CD1c-positive myeloid dendritic cell (primary cell): ENCODE measurements around the gene MAPT.
"Not testable (repeated sequence)": the region's sequence is repeated elsewhere in the genome, so short reads cannot be mapped to it uniquely, and the experiment has no call there.

Experiments
- DNase-seq: peaks from one replicate; pipeline ENCODE4 v3.0.0-alpha.2; 2016; ENCODE audit errors: extremely low spot score

Gene MAPT

DNA sequence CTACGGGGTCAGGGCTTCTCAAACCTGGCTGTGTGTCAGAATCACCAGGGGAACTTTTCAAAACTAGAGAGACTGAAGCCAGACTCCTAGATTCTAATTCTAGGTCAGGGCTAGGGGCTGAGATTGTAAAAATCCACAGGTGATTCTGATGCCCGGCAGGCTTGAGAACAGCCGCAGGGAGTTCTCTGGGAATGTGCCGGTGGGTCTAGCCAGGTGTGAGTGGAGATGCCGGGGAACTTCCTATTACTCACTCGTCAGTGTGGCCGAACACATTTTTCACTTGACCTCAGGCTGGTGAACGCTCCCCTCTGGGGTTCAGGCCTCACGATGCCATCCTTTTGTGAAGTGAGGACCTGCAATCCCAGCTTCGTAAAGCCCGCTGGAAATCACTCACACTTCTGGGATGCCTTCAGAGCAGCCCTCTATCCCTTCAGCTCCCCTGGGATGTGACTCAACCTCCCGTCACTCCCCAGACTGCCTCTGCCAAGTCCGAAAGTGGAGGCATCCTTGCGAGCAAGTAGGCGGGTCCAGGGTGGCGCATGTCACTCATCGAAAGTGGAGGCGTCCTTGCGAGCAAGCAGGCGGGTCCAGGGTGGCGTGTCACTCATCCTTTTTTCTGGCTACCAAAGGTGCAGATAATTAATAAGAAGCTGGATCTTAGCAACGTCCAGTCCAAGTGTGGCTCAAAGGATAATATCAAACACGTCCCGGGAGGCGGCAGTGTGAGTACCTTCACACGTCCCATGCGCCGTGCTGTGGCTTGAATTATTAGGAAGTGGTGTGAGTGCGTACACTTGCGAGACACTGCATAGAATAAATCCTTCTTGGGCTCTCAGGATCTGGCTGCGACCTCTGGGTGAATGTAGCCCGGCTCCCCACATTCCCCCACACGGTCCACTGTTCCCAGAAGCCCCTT lies 115.6 kb downstream of the MAPT start:
- DNase-seq, result no peak

GRCh38 chr17:46010597-46011186 lies 116.3 kb downstream of the MAPT start:
- DNase-seq, result no peak

DNA sequence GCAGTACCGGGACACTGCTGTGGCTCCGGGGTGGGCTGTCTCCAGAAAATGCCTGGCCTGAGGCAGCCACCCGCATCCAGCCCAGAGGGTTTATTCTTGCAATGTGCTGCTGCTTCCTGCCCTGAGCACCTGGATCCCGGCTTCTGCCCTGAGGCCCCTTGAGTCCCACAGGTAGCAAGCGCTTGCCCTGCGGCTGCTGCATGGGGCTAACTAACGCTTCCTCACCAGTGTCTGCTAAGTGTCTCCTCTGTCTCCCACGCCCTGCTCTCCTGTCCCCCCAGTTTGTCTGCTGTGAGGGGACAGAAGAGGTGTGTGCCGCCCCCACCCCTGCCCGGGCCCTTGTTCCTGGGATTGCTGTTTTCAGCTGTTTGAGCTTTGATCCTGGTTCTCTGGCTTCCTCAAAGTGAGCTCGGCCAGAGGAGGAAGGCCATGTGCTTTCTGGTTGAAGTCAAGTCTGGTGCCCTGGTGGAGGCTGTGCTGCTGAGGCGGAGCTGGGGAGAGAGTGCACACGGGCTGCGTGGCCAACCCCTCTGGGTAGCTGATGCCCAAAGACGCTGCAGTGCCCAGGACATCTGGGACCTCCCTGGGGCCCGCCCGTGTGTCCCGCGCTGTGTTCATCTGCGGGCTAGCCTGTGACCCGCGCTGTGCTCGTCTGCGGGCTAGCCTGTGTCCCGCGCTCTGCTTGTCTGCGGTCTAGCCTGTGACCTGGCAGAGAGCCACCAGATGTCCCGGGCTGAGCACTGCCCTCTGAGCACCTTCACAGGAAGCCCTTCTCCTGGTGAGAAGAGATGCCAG lies 117.6 kb downstream of the MAPT start:
- no peak for DNase-seq

DNA sequence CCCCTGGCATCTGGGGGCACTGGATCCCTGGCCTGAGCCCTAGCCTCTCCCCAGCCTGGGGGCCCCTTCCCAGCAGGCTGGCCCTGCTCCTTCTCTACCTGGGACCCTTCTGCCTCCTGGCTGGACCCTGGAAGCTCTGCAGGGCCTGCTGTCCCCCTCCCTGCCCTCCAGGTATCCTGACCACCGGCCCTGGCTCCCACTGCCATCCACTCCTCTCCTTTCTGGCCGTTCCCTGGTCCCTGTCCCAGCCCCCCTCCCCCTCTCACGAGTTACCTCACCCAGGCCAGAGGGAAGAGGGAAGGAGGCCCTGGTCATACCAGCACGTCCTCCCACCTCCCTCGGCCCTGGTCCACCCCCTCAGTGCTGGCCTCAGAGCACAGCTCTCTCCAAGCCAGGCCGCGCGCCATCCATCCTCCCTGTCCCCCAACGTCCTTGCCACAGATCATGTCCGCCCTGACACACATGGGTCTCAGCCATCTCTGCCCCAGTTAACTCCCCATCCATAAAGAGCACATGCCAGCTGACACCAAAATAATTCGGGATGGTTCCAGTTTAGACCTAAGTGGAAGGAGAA lies 118.2 kb downstream of the MAPT start:
- no peak for DNase-seq

- no peak for DNase-seq
These were observed 118.8 kb downstream of the MAPT start for GRCh38 chr17:46013127-46013501.

DNA sequence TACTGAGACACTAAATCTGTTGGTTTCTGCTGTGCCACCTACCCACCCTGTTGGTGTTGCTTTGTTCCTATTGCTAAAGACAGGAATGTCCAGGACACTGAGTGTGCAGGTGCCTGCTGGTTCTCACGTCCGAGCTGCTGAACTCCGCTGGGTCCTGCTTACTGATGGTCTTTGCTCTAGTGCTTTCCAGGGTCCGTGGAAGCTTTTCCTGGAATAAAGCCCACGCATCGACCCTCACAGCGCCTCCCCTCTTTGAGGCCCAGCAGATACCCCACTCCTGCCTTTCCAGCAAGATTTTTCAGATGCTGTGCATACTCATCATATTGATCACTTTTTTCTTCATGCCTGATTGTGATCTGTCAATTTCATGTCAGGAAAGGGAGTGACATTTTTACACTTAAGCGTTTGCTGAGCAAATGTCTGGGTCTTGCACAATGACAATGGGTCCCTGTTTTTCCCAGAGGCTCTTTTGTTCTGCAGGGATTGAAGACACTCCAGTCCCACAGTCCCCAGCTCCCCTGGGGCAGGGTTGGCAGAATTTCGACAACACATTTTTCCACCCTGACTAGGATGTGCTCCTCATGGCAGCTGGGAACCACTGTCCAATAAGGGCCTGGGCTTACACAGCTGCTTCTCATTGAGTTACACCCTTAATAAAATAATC lies 119.3 kb downstream of the MAPT start:
- no peak for DNase-seq

DNA sequence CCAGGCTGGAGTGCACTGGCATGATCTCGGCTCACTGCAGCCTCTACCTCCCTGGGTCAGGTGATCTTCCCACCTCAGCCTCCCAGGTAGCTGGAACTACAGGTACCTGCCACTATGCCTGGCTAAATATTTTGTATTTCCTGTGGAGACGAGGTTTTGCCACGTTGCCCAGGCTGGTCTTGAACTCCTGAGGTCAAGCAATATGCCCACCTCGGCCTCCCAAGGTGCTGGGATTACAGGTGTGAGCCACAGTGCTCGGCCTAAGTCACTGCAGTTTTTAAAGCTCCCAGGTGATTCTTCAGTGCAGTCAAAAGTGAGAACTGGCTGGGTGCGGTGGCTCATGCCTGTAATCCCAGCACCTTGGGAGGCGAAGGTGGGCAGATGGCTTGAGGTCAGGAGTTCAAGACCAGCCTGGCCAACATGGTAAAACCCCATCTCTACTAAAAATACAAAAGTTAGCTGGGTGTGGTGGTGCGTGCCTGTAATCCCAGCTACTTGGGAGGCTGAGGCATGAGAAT lies 125.1 kb downstream of the MAPT start:
- not testable (repeated sequence) for DNase-seq

- DNase-seq, result peak; percentile 58
These were observed 125.8 kb downstream of the MAPT start for GRCh38 chr17:46020023-46020761.

DNA sequence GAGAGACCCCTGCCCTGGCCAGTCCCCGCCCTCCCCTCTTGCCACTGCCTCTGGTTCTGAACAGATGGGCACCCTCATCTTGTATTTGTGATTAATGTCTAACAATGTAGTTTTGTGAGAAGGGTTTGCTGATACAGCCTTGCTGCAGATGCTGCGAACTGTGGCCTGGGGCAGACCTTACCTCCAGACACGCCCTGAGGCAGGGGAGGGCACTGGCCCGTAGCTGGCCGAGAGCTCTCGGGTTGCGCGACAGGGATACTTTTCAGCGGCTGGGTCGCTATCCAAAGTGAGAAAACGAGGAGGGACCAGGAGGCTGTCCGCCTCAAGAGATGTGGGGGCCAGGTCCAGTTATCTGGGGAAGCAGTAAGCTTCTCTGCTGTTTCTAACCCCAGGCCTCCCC lies 126.6 kb downstream of the MAPT start:
- DNase-seq, result no peak

DNA sequence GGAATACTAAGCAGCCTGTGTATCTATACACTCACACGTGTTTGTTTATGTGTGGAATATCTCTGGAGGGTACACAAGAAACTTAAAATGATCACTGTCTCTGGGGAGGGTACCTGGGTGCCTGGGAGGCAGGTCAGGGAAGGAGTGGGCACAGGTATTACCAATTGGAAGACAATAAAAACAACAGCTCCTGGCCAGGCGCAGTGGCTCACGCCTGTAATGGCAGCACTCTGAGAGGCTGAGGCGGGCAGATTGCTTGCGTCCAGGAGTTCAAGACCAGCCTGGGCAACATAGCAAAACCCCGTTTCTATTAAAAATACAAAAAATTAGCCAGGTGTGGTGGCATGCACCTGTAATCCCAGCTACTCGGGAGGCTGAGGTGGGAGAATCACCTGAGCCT lies 129.0 kb downstream of the MAPT start:
- not testable (repeated sequence) for DNase-seq

DNA sequence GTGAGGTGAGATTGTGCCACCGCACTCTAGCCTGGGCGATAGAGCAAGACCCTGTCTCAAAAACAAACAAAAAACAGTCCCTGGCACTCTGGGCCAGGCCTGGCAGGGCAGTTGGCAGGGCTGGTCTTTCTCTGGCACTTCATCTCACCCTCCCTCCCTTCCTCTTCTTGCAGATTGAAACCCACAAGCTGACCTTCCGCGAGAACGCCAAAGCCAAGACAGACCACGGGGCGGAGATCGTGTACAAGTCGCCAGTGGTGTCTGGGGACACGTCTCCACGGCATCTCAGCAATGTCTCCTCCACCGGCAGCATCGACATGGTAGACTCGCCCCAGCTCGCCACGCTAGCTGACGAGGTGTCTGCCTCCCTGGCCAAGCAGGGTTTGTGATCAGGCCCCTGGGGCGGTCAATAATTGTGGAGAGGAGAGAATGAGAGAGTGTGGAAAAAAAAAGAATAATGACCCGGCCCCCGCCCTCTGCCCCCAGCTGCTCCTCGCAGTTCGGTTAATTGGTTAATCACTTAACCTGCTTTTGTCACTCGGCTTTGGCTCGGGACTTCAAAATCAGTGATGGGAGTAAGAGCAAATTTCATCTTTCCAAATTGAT lies 129.5 kb downstream of the MAPT start:
- DNase-seq, result no peak

DNA sequence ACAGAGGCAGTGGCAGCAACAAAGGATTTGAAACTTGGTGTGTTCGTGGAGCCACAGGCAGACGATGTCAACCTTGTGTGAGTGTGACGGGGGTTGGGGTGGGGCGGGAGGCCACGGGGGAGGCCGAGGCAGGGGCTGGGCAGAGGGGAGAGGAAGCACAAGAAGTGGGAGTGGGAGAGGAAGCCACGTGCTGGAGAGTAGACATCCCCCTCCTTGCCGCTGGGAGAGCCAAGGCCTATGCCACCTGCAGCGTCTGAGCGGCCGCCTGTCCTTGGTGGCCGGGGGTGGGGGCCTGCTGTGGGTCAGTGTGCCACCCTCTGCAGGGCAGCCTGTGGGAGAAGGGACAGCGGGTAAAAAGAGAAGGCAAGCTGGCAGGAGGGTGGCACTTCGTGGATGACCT lies 130.2 kb downstream of the MAPT start:
- no peak for DNase-seq

GRCh38 chr17:46025060-46025459 lies 130.7 kb downstream of the MAPT start:
- DNase-seq, result no peak

DNA sequence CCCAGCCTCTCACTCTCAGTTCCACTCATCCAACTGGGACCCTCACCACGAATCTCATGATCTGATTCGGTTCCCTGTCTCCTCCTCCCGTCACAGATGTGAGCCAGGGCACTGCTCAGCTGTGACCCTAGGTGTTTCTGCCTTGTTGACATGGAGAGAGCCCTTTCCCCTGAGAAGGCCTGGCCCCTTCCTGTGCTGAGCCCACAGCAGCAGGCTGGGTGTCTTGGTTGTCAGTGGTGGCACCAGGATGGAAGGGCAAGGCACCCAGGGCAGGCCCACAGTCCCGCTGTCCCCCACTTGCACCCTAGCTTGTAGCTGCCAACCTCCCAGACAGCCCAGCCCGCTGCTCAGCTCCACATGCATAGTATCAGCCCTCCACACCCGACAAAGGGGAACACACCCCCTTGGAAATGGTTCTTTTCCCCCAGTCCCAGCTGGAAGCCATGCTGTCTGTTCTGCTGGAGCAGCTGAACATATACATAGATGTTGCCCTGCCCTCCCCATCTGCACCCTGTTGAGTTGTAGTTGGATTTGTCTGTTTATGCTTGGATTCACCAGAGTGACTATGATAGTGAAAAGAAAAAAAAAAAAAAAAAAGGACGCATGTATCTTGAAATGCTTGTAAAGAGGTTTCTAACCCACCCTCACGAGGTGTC lies 131.3 kb downstream of the MAPT start:
- no peak for DNase-seq

DNA sequence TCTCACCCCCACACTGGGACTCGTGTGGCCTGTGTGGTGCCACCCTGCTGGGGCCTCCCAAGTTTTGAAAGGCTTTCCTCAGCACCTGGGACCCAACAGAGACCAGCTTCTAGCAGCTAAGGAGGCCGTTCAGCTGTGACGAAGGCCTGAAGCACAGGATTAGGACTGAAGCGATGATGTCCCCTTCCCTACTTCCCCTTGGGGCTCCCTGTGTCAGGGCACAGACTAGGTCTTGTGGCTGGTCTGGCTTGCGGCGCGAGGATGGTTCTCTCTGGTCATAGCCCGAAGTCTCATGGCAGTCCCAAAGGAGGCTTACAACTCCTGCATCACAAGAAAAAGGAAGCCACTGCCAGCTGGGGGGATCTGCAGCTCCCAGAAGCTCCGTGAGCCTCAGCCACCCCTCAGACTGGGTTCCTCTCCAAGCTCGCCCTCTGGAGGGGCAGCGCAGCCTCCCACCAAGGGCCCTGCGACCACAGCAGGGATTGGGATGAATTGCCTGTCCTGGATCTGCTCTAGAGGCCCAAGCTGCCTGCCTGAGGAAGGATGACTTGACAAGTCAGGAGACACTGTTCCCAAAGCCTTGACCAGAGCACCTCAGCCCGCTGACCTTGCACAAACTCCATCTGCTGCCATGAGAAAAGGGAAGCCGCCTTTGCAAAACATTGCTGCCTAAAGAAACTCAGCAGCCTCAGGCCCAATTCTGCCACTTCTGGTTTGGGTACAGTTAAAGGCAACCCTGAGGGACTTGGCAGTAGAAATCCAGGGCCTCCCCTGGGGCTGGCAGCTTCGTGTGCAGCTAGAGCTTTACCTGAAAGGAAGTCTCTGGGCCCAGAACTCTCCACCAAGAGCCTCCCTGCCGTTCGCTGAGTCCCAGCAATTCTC lies 132.1 kb downstream of the MAPT start:
- DNase-seq, result peak; percentile 55

- DNase-seq, result peak; percentile 45
These were observed 133.0 kb downstream of the MAPT start for GRCh38 chr17:46027048-46027975.

DNA sequence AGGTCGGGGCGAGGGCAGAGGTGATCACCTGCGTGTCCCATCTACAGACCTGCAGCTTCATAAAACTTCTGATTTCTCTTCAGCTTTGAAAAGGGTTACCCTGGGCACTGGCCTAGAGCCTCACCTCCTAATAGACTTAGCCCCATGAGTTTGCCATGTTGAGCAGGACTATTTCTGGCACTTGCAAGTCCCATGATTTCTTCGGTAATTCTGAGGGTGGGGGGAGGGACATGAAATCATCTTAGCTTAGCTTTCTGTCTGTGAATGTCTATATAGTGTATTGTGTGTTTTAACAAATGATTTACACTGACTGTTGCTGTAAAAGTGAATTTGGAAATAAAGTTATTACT lies 133.6 kb downstream of the MAPT start:
- no peak for DNase-seq

GRCh38 chr17:46028374-46028773 lies 134.0 kb downstream of the MAPT start:
- DNase-seq, result no peak
